ENCODE data around the gene PHF12.

PHF12 gene

DNA sequence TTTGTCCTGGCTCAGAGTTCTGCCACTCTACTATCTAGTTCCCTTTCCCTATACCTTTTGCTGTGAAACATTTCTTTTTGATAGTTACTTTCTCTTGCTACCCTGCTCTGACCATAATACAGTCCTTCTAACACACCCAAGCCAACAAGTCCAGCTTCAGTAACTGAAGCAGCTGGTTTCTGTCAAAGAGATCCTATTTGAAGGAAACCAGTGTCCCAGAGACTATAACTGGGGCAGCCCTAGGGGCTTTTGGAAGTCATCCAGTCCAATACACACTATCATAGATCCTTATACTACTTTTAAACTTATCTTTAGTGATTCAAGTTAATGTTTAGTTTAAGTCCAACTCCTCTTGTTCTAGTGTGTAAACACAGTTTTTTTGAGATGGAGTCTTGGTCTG, 31.1 kb downstream of the PHF12 start:
- Histone ChIP-seq H3K27ac (ENCODE audit: low read length) (no peak overlapping the region), H3K4me3 (ENCODE audit: low read depth in 1 of 2, low read length in 2 of 2) (no peak overlapping the region), H3K79me2 (ENCODE audit: insufficient read depth, low read length) (peaks cover 19% of the 10 kb centered on the region), H3K36me3 (ENCODE audit: insufficient read depth, low read length) (peaks cover 96% of the 10 kb centered on the region), H4K20me1 (ENCODE audit: insufficient read depth, low read length) (peaks cover 11% of the 10 kb centered on the region), H3K9me3 (ENCODE audit: insufficient read depth, low read length, severe bottlenecking) (no peaks in the 10 kb centered on the region), H3K27me3 (ENCODE audit: insufficient read depth, low read length, poor library complexity) (no peaks in the 10 kb centered on the region), H2AFZ (ENCODE audit: low read depth, low read length) (no peak overlapping the region), H3K4me1 (ENCODE audit: insufficient read depth, low read length) (no peaks in the 10 kb centered on the region), H3K4me2 (ENCODE audit: insufficient read depth, low read length) (no peak overlapping the region), H3K9ac (ENCODE audit: low read depth, low read length) (no peak overlapping the region)
- ATAC-seq (ENCODE audit: insufficient read depth, low read depth) = no peak
- DNase-seq = no peak
- no peak for TF ChIP-seq EZH2 (IDR thresholded peaks at IDR 0.05; ENCODE audit: borderline replicate concordance, low read depth, low read length, severe bottlenecking)
- TF ChIP-seq, protein P1, sequence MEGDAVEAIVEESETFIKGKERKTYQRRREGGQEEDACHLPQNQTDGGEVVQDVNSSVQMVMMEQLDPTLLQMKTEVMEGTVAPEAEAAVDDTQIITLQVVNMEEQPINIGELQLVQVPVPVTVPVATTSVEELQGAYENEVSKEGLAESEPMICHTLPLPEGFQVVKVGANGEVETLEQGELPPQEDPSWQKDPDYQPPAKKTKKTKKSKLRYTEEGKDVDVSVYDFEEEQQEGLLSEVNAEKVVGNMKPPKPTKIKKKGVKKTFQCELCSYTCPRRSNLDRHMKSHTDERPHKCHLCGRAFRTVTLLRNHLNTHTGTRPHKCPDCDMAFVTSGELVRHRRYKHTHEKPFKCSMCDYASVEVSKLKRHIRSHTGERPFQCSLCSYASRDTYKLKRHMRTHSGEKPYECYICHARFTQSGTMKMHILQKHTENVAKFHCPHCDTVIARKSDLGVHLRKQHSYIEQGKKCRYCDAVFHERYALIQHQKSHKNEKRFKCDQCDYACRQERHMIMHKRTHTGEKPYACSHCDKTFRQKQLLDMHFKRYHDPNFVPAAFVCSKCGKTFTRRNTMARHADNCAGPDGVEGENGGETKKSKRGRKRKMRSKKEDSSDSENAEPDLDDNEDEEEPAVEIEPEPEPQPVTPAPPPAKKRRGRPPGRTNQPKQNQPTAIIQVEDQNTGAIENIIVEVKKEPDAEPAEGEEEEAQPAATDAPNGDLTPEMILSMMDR (IDR thresholded peaks at IDR 0.05; ENCODE audit: borderline replicate concordance, extremely low read depth, low read length, poor library complexity, severe bottlenecking) = no peak

DNA sequence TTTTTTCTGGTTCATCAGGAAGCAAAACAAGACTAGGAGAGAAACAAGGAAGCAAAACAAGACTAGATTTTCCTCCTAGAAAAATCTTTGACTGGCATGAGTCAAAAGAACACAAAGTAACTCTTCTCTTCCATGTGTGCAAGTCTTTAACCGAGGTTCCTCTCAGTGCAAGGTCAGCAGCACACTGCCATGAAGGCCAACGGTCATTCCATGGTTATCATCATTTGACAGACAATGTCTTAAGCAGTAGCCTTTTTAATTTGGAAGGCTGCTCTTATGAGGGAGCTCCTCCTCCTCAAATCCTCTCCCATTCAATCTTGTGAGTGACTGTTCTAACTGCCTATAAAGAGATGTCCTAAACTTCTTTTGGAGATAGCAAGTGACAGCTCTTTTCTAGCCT, 33.0 kb downstream of the PHF12 start:
- ATAC-seq (ENCODE audit: insufficient read depth, low read depth) = no peak

DNA sequence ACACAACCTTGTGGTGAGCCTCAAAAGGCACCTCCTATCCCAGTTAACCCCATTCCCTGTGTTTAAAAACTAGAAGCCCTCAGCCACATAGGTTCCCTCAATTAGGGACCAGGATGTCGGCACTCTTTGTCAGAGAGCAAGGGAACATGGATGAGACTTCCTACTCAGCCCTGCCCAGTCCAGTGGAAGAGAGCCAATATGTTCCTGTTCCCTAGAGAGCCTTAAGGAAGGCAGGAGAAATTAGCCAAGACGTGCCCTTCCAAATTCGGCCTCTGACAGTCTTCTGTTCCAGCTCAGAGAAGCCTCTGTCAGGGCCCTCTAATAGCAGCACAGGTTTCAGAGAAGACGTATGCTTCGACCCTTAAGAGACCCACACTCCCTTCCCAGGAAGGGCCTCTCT, 33.9 kb downstream of the PHF12 start:
- ATAC-seq (ENCODE audit: insufficient read depth, low read depth) (no peak), DNase-seq (no peak)
- Histone ChIP-seq H3K9me3 (ENCODE audit: insufficient read depth, low read length, severe bottlenecking) (no peaks in the 10 kb centered on the region), H4K20me1 (ENCODE audit: insufficient read depth, low read length) (no peaks in the 10 kb centered on the region; the same call in none of the 2 replicates), H3K27me3 (ENCODE audit: insufficient read depth, low read length, poor library complexity) (no peaks in the 10 kb centered on the region), H3K4me1 (ENCODE audit: insufficient read depth, low read length) (no peaks in the 10 kb centered on the region), H3K9ac (ENCODE audit: low read depth, low read length) (no peak overlapping the region), H3K79me2 (ENCODE audit: insufficient read depth, low read length) (0 out of 2 replicates have a peak, but pooled peaks cover under 1% of the 10 kb centered on the region), H3K4me2 (ENCODE audit: insufficient read depth, low read length) (no peak overlapping the region), H3K27ac (ENCODE audit: low read length) (no peak overlapping the region), H2AFZ (ENCODE audit: low read depth, low read length) (no peak overlapping the region), H3K4me3 (ENCODE audit: low read depth in 1 of 2, low read length in 2 of 2) (no peak overlapping the region), H3K36me3 (ENCODE audit: insufficient read depth, low read length) (peaks cover 95% of the 10 kb centered on the region)
- no peak for TF ChIP-seq EZH2 (IDR thresholded peaks at IDR 0.05; ENCODE audit: borderline replicate concordance, low read depth, low read length, severe bottlenecking)
- TF ChIP-seq, protein P1 (IDR thresholded peaks at IDR 0.05; ENCODE audit: borderline replicate concordance, extremely low read depth, low read length, poor library complexity, severe bottlenecking) = no peak

More for the DNA sequence above, 33.0 kb downstream of the PHF12 start:
- H3K27me3 ChIP-seq (ENCODE audit: insufficient read depth, low read length, poor library complexity) = no peaks in the 10 kb centered on the region
- H4K20me1 ChIP-seq (ENCODE audit: insufficient read depth, low read length) = no peaks in the 10 kb centered on the region; the same call in none of the 2 replicates
- H3K9ac ChIP-seq (ENCODE audit: low read depth, low read length) = no peak overlapping the region
- DNase-seq = no peak
- H3K27ac ChIP-seq (ENCODE audit: low read length) = no peak overlapping the region
- peaks cover 95% of the 10 kb centered on the region for H3K36me3 ChIP-seq (ENCODE audit: insufficient read depth, low read length)
- no peak for TF ChIP-seq EZH2 (IDR thresholded peaks at IDR 0.05; ENCODE audit: borderline replicate concordance, low read depth, low read length, severe bottlenecking)
- TF ChIP-seq, protein P1 (IDR thresholded peaks at IDR 0.05; ENCODE audit: borderline replicate concordance, extremely low read depth, low read length, poor library complexity, severe bottlenecking) = no peak
- no peaks in the 10 kb centered on the region for H3K4me1 ChIP-seq (ENCODE audit: insufficient read depth, low read length)
- H3K9me3 ChIP-seq (ENCODE audit: insufficient read depth, low read length, severe bottlenecking) = no peaks in the 10 kb centered on the region
- no peak overlapping the region for H3K4me3 ChIP-seq (ENCODE audit: low read depth in 1 of 2, low read length in 2 of 2)
- H3K79me2 ChIP-seq (ENCODE audit: insufficient read depth, low read length) = 0 out of 2 replicates have a peak, but pooled peaks cover 5% of the 10 kb centered on the region
- H2AFZ ChIP-seq (ENCODE audit: low read depth, low read length) = no peak overlapping the region
- no peak overlapping the region for H3K4me2 ChIP-seq (ENCODE audit: insufficient read depth, low read length)

DNA sequence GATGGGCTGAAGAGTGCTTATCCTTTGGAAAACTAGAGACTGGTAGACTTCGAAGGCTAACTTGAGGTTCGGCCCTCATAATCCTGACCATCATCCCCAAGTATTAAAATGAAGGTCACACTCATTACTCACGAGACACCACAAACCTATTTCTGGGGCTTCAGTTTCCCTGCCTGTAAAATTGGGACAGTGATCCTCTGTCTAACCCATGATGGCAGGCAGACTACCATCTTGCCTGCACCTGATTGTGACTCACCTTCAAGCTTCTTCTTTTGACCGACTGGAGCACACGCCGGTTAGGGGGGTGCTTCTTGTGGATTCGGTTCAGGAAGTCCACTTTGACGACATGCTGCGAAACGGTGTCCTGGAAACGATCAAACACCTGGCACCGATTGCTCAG, 34.3 kb downstream of the PHF12 start:
- H3K27ac ChIP-seq (ENCODE audit: low read length) = no peak overlapping the region
- TF ChIP-seq EZH2 (IDR thresholded peaks at IDR 0.05; ENCODE audit: borderline replicate concordance, low read depth, low read length, severe bottlenecking) = no peak
- TF ChIP-seq, protein P1 (IDR thresholded peaks at IDR 0.05; ENCODE audit: borderline replicate concordance, extremely low read depth, low read length, poor library complexity, severe bottlenecking) = no peak
- no peaks in the 10 kb centered on the region for H3K9me3 ChIP-seq (ENCODE audit: insufficient read depth, low read length, severe bottlenecking)
- peaks cover under 1% of the 10 kb centered on the region for H4K20me1 ChIP-seq (ENCODE audit: insufficient read depth, low read length)
- no peak overlapping the region for H3K4me3 ChIP-seq (ENCODE audit: low read depth in 1 of 2, low read length in 2 of 2)
- no peaks in the 10 kb centered on the region for H3K4me1 ChIP-seq (ENCODE audit: insufficient read depth, low read length)
- no peak overlapping the region for H3K9ac ChIP-seq (ENCODE audit: low read depth, low read length)
- no peak overlapping the region for H3K4me2 ChIP-seq (ENCODE audit: insufficient read depth, low read length)
- peaks cover 95% of the 10 kb centered on the region for H3K36me3 ChIP-seq (ENCODE audit: insufficient read depth, low read length)
- ATAC-seq (ENCODE audit: insufficient read depth, low read depth) (no peak), DNase-seq (no peak)
- no peaks in the 10 kb centered on the region for H3K79me2 ChIP-seq (ENCODE audit: insufficient read depth, low read length)
- H3K27me3 ChIP-seq (ENCODE audit: insufficient read depth, low read length, poor library complexity) = no peaks in the 10 kb centered on the region
- H2AFZ ChIP-seq (ENCODE audit: low read depth, low read length) = no peak overlapping the region

Measured in DND-41 (cell line).